Measurements from ENCODE around the gene MCF2L.
A peak's percentile ranks its signal among the peaks of the same experiment; 100 is the strongest.

The MCF2L gene

DNA sequence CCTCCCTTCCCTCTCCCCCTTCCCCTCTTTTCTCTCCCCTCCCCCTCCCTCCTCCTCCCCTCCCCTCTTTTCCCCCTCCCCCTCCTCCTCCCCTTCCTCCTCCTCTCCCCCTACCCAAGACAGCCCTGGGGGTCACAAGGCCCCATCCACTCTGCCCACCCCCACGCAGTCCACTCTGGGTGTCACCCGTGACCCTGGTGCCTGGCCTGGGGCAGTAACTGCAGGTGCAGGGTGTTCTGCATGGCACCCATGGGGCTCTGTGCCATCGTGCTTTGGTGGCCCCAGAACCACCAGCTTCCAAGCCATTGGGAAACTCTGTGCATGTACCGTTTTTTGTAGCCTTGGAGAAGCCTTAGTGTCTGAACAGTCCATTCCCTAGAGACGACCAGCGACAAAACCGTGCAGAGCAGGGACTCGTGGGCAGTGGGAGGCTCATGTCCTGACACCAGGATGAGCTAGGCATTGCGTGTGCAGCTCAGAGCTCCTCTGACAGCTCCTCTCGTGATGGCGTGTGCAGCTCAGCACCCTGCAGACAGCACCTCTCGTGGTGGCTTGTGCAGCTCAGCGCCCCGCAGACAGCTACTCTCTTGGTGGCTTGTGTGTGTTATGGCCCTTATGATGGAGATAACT, 92.9 kb downstream of the MCF2L start:
- Mint-ChIP-seq H3K4me1 (ENCODE audit: low read depth) (no peaks in the 10 kb centered on the region), H3K27ac (no peak overlapping the region), H3K27me3 (ENCODE audit: low read depth) (no peaks in the 10 kb centered on the region), H3K4me3 (no peak overlapping the region), H3K36me3 (ENCODE audit: low read depth) (no peaks in the 10 kb centered on the region), H3K9me3 (no peaks in the 10 kb centered on the region)

DNA sequence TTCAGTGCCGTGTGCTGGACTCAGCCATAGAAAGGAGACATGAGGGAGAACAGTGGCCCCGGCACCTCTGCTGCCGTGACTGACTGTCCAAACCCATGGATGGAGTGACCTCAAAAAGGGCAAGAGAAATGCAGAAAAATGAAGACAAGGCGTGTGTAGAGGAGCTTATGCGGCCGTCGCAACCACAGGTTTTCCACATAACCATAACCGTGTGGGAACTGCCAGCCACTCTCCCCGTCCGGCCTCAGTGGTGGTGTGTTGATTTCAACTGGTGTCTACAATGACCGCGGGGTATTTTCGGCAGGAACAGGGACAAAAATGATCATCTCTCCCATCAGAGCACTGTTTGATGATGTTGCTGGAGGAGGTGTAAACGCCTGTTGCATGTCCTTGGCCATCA, 93.7 kb downstream of the MCF2L start:
- H3K4me1 Mint-ChIP-seq (ENCODE audit: low read depth) = no peaks in the 10 kb centered on the region
- H3K27ac Mint-ChIP-seq = no peak overlapping the region
- H3K4me3 Mint-ChIP-seq = no peak overlapping the region
- no peaks in the 10 kb centered on the region for H3K9me3 Mint-ChIP-seq
- no peaks in the 10 kb centered on the region for H3K27me3 Mint-ChIP-seq (ENCODE audit: low read depth)
- H3K36me3 Mint-ChIP-seq (ENCODE audit: low read depth) = no peaks in the 10 kb centered on the region

DNA sequence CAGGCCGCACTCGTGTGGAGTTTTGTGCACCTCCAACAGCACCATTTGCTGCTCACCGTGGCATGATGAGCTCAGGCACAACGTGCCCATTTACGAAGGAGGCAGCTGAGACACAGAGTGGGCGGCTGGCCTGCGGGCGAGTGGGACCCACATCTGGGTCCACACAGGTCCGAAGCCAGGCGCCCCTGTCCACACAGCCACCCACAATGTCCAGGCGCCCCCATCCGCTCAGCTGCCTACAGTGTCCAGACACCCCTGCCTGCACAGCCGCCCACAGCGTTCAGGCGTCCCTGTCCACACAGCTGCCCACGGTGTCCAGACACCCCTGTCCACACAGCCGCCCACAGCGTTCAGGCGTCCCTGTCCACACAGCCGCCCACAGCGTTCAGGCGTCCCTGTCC, 94.1 kb downstream of the MCF2L start:
- no peaks in the 10 kb centered on the region for H3K9me3 Mint-ChIP-seq
- no peaks in the 10 kb centered on the region for H3K27me3 Mint-ChIP-seq (ENCODE audit: low read depth)
- no peaks in the 10 kb centered on the region for H3K36me3 Mint-ChIP-seq (ENCODE audit: low read depth)
- no peak overlapping the region for H3K27ac Mint-ChIP-seq
- no peak overlapping the region for H3K4me3 Mint-ChIP-seq
- no peaks in the 10 kb centered on the region for H3K4me1 Mint-ChIP-seq (ENCODE audit: low read depth)

DNA sequence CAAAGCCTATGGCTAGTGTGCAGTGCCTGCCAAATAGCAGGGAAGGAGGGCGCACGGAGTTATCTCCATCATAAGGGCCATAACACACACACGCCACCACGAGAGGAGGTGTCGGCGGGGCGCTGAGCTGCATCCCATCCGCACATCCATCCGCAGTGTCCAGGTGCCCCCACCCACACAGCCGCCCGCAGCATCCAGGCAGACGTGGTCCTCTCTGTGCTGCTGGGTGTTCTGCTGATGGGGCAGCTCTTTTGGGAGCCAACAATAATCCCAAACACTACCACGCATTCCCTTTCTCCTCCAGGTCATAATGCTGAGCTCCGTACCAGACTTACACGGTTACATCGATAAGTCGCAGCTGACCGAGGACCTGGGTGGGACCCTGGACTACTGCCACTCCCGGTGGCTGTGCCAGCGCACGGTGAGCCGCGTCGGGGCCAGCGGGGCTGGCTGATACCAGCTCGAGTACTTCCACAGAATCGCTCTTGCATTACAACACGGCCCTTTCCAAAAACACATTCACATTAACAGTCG, 95.1 kb downstream of the MCF2L start:
- no peaks in the 10 kb centered on the region for H3K36me3 Mint-ChIP-seq (ENCODE audit: low read depth)
- H3K27me3 Mint-ChIP-seq (ENCODE audit: low read depth) = no peaks in the 10 kb centered on the region
- H3K9me3 Mint-ChIP-seq = no peaks in the 10 kb centered on the region
- no peaks in the 10 kb centered on the region for H3K4me1 Mint-ChIP-seq (ENCODE audit: low read depth)
- no peak overlapping the region for H3K4me3 Mint-ChIP-seq
- no peak overlapping the region for H3K27ac Mint-ChIP-seq

DNA sequence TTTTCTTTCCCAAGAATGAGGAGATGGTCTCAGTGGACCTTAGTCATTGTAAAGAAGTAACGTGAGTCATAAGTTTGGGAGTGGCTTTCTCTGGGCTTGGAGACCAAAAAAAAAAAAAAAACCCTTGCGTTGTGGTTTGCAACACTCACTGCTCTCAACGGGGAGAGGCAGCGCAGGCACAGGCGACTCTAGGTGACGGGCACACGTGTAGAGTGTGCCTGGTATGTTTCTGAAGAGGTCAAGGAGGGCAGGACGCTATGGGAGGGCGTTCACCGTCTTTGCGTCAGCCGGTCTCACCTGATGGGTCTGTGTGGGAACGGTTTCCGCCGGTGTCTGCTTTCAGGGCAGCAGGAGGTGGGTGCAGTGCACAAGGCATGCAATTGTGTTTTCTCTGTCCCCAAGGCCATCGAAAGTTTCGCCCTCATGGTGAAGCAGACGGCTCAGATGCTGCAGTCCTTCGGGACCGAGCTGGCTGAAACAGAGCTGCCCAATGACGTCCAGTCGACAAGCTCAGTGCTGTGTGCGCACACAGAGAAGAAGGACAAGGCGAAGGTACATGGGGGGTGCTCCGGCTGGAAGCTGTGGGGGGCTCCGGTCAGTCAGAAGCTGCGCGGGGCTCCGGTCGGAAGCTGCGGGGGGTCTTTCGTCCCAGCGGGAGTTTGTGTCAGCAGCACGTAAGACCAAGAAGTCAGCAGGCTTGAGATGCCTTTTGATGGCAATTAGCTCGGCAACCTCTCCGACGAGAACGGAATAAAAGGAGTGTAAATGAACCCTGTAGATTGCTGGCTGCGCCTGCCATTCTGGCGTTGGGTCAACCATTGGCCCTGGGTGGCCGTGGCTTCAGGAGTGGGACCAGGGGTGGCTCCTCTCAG, 95.8 kb downstream of the MCF2L start:
- H3K27me3 Mint-ChIP-seq (ENCODE audit: low read depth) = no peaks in the 10 kb centered on the region
- no peaks in the 10 kb centered on the region for H3K4me1 Mint-ChIP-seq (ENCODE audit: low read depth)
- no peak overlapping the region for H3K4me3 Mint-ChIP-seq
- no peaks in the 10 kb centered on the region for H3K9me3 Mint-ChIP-seq
- H3K27ac Mint-ChIP-seq = no peak overlapping the region
- H3K36me3 Mint-ChIP-seq (ENCODE audit: low read depth) = no peaks in the 10 kb centered on the region

DNA sequence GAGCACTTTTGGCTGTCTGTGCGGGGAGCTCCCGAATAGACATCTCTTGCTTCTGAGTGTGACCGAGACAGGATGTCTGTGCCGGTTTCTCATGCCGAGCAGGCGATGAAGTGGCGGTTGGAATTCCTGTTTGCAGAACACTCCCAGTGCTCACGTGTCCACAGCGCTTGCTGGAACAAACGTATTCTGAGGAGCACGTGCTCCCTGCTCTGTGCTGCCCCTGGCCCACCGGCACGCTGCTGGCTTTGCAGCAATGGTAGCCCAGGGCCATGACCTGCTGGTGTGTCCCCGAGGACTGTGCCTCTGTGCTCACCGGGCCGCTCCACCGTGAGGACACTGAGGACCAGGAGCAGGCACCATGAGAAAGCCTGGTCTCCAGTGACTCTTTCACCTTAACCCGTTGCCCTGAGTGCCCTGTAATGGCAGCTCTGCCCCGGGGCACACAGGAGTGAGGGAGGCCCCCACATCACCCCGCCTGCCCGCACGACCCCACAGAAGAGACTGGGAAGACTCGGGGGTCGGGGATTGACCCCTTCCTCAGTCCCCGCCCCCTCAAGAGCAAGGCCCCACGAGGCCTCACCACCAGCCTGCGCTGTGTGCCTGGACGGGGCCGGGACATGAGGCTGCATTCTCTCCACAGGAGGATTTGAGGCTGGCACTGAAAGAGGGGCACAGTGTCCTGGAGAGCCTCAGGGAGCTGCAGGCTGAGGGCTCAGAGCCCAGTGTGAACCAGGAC, 96.6 kb downstream of the MCF2L start:
- no peak overlapping the region for H3K4me3 Mint-ChIP-seq
- no peaks in the 10 kb centered on the region for H3K36me3 Mint-ChIP-seq (ENCODE audit: low read depth)
- H3K27me3 Mint-ChIP-seq (ENCODE audit: low read depth) = no peaks in the 10 kb centered on the region
- no peaks in the 10 kb centered on the region for H3K9me3 Mint-ChIP-seq
- no peaks in the 10 kb centered on the region for H3K4me1 Mint-ChIP-seq (ENCODE audit: low read depth)
- H3K27ac Mint-ChIP-seq = peak overlapping the region; percentile 36

DNA sequence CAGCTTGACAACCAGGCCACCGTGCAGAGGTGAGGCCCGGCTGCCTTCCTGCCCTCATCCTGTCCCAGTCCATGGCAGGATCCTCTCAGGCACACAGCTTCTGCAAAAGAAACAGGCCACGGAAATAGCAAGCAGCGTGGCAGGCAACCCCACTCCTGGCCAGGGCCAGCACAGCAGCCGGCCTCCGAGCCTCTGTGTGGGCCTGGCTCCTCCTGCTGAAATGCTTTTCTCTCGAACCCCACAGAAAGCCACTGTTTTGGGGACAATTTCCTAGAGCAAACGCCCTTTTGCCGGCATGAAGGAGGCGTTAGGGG, 97.1 kb downstream of the MCF2L start:
- Mint-ChIP-seq H3K4me3 (no peak overlapping the region), H3K9me3 (no peaks in the 10 kb centered on the region), H3K4me1 (ENCODE audit: low read depth) (no peaks in the 10 kb centered on the region), H3K36me3 (ENCODE audit: low read depth) (no peaks in the 10 kb centered on the region), H3K27ac (no peak overlapping the region), H3K27me3 (ENCODE audit: low read depth) (no peaks in the 10 kb centered on the region)

DNA sequence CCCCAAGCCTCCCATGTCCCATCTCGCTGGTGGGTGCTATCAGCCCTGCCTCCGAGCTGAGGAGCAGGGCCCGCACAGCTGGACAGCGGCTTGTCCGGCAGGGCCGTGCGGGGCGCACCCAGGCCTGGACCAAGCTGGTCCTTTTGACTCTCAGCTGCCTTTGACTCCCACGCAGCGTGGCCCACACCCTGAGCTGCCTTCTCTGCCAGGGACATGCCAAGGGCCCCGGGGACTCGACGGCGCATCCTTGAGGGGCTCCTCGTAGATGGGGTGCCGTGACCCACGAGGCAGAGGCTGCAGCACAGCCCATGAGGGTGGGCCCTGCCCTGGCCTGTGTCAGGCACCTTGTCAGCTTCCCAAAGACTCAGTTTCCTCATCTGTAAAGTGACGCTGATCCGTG, 97.7 kb downstream of the MCF2L start:
- Mint-ChIP-seq H3K9me3 (no peaks in the 10 kb centered on the region), H3K36me3 (ENCODE audit: low read depth) (no peaks in the 10 kb centered on the region), H3K4me3 (no peak overlapping the region), H3K27ac (no peak overlapping the region), H3K4me1 (ENCODE audit: low read depth) (no peaks in the 10 kb centered on the region), H3K27me3 (ENCODE audit: low read depth) (no peaks in the 10 kb centered on the region)

DNA sequence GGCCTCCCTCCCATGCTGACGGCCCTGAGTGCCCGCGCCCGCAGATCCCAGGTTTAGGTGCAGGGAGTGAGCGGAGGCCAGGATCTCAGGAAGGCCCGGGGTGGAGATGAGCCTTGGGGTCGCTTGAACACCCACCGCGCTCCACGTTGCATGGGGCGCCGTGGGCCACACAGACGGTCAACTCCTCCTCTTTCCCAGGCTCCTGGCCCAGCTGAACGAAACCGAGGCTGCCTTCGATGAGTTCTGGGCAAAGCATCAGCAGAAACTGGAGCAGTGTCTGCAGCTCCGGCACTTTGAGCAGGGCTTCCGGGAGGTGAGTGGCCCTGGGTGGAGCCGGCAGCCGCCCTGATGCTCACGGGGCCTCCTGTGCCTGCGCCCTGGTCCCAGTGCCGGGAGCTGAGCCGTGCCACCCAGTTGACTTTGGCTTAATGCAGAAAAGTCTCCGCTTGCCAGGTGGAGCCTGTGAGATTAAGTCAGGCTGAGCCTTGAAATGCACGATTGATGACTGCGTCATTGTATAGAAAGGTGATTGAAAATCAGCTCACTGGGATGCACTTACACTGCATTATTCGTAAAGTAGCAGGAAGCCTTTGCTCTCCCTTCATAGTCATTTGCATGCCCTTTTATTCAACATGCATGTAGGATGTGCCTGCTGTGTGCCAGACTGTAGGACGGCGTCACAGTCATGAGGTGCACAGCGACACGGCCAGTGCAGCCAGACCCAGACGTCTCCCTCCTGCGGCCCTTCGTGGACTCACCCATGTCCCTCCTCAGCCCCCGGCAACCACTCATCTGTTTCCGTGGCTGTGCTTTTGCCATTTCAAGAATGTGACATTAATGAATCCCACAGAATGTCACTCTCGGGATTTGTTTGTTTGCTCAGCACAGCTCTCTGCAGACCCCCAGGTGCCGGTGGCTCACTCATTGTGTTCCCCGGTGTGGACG, 101.1 kb downstream of the MCF2L start:
- Mint-ChIP-seq H3K27me3 (ENCODE audit: low read depth) (peaks cover 4% of the 10 kb centered on the region), H3K36me3 (ENCODE audit: low read depth) (no peaks in the 10 kb centered on the region), H3K27ac (no peak overlapping the region), H3K4me1 (ENCODE audit: low read depth) (no peaks in the 10 kb centered on the region), H3K9me3 (no peaks in the 10 kb centered on the region), H3K4me3 (no peak overlapping the region)

DNA sequence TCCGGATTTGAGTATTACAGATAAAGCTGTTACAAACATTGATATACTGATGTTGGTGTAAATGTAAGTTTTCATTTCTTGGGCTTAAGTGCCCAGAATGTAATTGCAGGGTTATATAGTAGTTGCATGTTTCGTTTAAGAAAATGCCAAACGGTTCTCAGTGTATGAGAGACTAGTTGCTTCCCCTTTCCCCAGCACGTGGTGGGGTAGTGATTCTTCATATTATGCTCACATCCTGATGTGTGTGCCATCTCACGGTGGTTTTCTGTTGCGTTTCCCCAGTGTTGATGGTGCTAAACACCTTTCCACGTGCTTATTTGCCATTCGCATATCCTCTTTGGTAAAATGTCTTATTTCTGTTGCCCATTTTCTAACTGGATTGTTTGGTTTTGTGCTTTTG, 101.8 kb downstream of the MCF2L start:
- H3K27ac Mint-ChIP-seq = no peak overlapping the region
- H3K4me3 Mint-ChIP-seq = no peak overlapping the region
- H3K9me3 Mint-ChIP-seq = no peaks in the 10 kb centered on the region
- no peaks in the 10 kb centered on the region for H3K4me1 Mint-ChIP-seq (ENCODE audit: low read depth)
- H3K36me3 Mint-ChIP-seq (ENCODE audit: low read depth) = no peaks in the 10 kb centered on the region
- peaks cover 4% of the 10 kb centered on the region for H3K27me3 Mint-ChIP-seq (ENCODE audit: low read depth)

DNA sequence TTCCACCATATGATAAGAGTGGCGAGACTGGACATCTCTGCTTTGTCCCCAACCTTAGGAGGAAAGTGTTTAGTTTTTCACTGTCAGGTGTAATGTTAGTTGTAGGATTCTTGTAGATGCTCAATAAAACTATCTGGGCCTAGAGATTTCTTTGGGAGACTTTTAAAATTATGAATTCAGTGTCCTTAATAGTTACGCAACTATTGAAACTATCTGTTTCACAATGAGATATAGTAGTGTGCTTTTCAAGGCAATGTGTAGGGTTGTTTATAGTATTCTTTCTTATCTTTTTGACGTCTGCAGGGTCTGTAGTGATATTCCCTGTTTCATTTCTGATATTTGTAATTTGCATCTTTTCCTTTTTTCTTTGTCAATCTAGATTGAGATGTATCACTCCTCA, 103.4 kb downstream of the MCF2L start:
- Mint-ChIP-seq H3K27me3 (ENCODE audit: low read depth) (peaks cover 4% of the 10 kb centered on the region), H3K9me3 (no peaks in the 10 kb centered on the region), H3K27ac (no peak overlapping the region), H3K4me3 (no peak overlapping the region), H3K36me3 (ENCODE audit: low read depth) (no peaks in the 10 kb centered on the region), H3K4me1 (ENCODE audit: low read depth) (no peaks in the 10 kb centered on the region)

DNA sequence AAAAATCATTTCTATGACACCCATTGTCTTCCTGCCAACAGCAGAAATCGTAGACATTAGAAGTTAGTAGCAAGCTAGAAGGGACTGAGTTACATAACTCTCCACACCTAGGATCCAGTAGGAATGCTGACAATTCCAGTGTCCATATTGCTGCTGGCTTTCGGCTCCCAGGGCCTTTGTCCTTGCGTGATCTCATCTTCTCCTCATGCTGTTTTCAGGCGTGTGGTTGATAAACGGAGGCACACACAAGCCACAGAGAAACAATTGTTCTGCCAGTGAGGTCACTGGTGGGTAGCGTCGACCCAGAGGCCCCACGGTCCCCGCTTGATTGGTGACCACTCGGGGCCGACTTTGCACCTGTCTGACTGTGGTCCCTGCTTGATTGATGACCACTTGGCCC, 104.9 kb downstream of the MCF2L start:
- Mint-ChIP-seq H3K36me3 (ENCODE audit: low read depth) (no peaks in the 10 kb centered on the region), H3K4me1 (ENCODE audit: low read depth) (no peaks in the 10 kb centered on the region), H3K4me3 (no peak overlapping the region), H3K9me3 (no peaks in the 10 kb centered on the region), H3K27me3 (ENCODE audit: low read depth) (peaks cover 4% of the 10 kb centered on the region), H3K27ac (no peak overlapping the region)

DNA sequence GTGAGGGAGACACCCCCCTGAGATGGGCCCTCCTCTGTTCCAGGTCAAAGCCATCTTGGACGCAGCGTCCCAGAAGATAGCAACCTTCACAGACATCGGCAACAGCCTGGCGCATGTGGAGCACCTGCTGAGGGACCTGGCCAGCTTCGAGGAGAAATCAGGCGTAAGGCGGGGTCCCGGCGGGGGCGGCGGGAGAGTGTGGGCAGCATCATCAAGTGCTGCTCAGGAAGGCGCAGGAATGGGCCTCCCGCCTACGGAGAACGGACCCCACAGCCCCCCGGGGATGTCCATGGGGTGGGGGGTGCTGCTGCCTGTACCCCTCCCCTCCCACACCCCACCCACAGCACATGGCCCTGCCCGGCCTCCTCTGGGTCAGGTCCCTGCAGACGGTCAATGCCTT, 105.4 kb downstream of the MCF2L start:
- Mint-ChIP-seq H3K4me3 (no peak overlapping the region), H3K27me3 (ENCODE audit: low read depth) (peaks cover 4% of the 10 kb centered on the region), H3K4me1 (ENCODE audit: low read depth) (no peaks in the 10 kb centered on the region), H3K27ac (no peak overlapping the region), H3K9me3 (no peaks in the 10 kb centered on the region), H3K36me3 (ENCODE audit: low read depth) (no peaks in the 10 kb centered on the region)

DNA sequence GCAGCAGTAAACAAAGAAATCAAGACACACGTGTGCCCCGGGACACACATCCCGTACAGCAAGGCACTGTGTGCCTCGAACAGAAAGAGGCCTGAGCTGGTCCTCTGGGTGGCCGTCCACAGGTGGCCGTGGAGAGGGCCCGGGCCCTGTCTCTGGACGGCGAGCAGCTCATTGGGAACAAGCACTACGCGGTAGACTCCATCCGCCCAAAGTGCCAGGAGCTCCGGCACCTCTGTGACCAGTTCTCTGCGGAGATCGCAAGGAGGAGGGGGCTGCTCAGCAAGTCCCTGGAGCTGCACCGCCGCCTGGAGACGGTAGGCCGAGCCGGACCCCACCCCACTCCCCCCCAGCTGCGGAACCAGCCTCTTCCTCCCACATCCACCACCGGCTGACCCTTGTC, 105.9 kb downstream of the MCF2L start:
- Mint-ChIP-seq H3K9me3 (no peaks in the 10 kb centered on the region), H3K4me3 (no peak overlapping the region), H3K27ac (no peak overlapping the region), H3K27me3 (ENCODE audit: low read depth) (peaks cover 4% of the 10 kb centered on the region), H3K36me3 (ENCODE audit: low read depth) (no peaks in the 10 kb centered on the region), H3K4me1 (ENCODE audit: low read depth) (no peaks in the 10 kb centered on the region)
